Endothelial cell of umbilical vein (primary cell): ENCODE data around the gene CDK17.

ENCODE experiments used
- EZH2 ChIP-seq: IDR thresholded peaks from 2 replicates; pipeline ENCODE4 v1.6.1; 2012; ENCODE audit warnings: borderline replicate concordance, low read depth, mild to moderate bottlenecking, moderate library complexity, low read length, inconsistent platforms; ENCODE audit not compliant: severe bottlenecking
- FOS ChIP-seq: IDR thresholded peaks from 2 replicates; pipeline ENCODE4 v1.6.1; 2011; ENCODE audit warnings: mild to moderate bottlenecking, low read length, moderate library complexity, borderline replicate concordance; ENCODE audit not compliant: insufficient read depth
- GATA2 ChIP-seq: IDR thresholded peaks from 2 replicates; pipeline ENCODE4 v1.7.0; 2011; ENCODE audit warnings: low read depth, mild to moderate bottlenecking, moderate library complexity, mixed read lengths, low read length; ENCODE audit not compliant: insufficient read length, insufficient read depth
- JUN ChIP-seq: IDR thresholded peaks from 2 replicates; pipeline ENCODE4 v1.6.1; 2011; ENCODE audit warnings: borderline replicate concordance, low read depth; ENCODE audit not compliant: insufficient read length, insufficient read depth
- MYC ChIP-seq: IDR thresholded peaks from one replicate; pipeline ENCODE4 v1.6.1; 2011; ENCODE audit warnings: mild to moderate bottlenecking, low read depth, low read length
- POLR2A ChIP-seq: IDR thresholded peaks from 2 replicates; pipeline ENCODE4 v1.6.1; 2012; ENCODE audit warnings: low read depth, mild to moderate bottlenecking, control low read depth, low read length
- POLR2AphosphoS5 ChIP-seq: IDR thresholded peaks from 2 replicates; pipeline ENCODE4 v1.6.1; 2012; ENCODE audit warnings: low read depth, mild to moderate bottlenecking, control low read depth, low read length, moderate library complexity; ENCODE audit not compliant: insufficient read depth
- TF ChIP-seq, protein P1 (sequence below), 2 donors: IDR thresholded peaks; 1 replicate in 1 of 2; 2 replicates in 1 of 2; pipeline ENCODE4 v1.5.1; 2011; ENCODE audit warnings: low read length in 2 of 2, mild to moderate bottlenecking in 2 of 2, moderate library complexity in 2 of 2, control low read depth in 1 of 2, inconsistent platforms in 1 of 2, low read depth in 1 of 2; ENCODE audit not compliant: insufficient read depth in 1 of 2; ENCODE audit errors: extremely low read depth in 1 of 2
- TF ChIP-seq, protein P2 (sequence below): IDR thresholded peaks from 2 replicates; pipeline ENCODE4 v1.6.1; 2011; ENCODE audit not compliant: insufficient read depth, insufficient read length

DNA sequence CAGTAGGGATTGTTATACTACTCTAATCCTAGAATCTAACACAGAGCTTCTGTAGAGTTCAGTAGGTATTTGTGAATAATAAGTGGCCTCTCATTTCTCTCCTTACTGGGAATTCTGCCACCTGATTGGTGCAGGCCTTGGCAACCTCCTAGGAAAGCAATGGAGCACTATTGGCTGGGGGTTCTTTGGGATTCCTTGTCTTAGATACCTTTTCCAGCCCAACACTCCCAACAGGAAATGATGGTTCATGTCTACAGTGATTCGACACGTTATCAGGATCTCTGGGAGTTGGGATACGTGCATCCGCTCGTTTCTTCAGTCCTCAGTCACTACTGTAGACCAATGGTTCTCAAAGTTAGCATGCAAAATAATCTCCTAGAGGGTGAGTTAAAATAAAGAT, 138.7 kb downstream of the CDK17 start:
- TF ChIP-seq, protein P1, sequence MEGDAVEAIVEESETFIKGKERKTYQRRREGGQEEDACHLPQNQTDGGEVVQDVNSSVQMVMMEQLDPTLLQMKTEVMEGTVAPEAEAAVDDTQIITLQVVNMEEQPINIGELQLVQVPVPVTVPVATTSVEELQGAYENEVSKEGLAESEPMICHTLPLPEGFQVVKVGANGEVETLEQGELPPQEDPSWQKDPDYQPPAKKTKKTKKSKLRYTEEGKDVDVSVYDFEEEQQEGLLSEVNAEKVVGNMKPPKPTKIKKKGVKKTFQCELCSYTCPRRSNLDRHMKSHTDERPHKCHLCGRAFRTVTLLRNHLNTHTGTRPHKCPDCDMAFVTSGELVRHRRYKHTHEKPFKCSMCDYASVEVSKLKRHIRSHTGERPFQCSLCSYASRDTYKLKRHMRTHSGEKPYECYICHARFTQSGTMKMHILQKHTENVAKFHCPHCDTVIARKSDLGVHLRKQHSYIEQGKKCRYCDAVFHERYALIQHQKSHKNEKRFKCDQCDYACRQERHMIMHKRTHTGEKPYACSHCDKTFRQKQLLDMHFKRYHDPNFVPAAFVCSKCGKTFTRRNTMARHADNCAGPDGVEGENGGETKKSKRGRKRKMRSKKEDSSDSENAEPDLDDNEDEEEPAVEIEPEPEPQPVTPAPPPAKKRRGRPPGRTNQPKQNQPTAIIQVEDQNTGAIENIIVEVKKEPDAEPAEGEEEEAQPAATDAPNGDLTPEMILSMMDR (IDR thresholded peaks at IDR 0.05; ENCODE audit: extremely low read depth in 1 of 2, insufficient read depth in 1 of 2, low read depth in 1 of 2, low read length in 2 of 2): no peak
- TF ChIP-seq GATA2: no peak
- TF ChIP-seq MYC: no peak
- no peak for TF ChIP-seq EZH2
- TF ChIP-seq POLR2AphosphoS5: no peak
- peak; percentile 60 for TF ChIP-seq POLR2A
- TF ChIP-seq, protein P2, sequence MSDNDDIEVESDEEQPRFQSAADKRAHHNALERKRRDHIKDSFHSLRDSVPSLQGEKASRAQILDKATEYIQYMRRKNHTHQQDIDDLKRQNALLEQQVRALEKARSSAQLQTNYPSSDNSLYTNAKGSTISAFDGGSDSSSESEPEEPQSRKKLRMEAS: no peak
- TF ChIP-seq JUN: no peak
- no peak for TF ChIP-seq FOS
